PC-3 (cell line): ENCODE measurements around the gene IKZF5. TPM values are rescaled to one million over a fixed set of nuclear protein-coding genes. Genes with fewer than 3 reads are reported as not detected.

Experiments
- ATAC-seq: fragments of 200-7000 bp; cut with Tn5 transposase; 2 replicates; pipeline ENCODE4 v1.9.1; 2020; ENCODE audit warnings: mild to moderate bottlenecking, moderate library complexity
- BruUV-seq: library from RNA; stranded (reverse); fragments of 400-500 nt; replicated peaks from 2 replicates; lab custom pipeline; 2021; lab: Mats Ljungman, UMichigan
- CTCF ChIA-PET: fragments of 300-600 bp; sonication (Branson Sonifier 250); formaldehyde crosslinking; loops from one replicate; lab custom pipeline; 2022; ENCODE audit warnings: antibody characterized with exemption; lab: Charles Lee
- POLR2A ChIA-PET: fragments of 300-600 bp; sonication (Branson Sonifier 250); formaldehyde crosslinking; loops from one replicate; lab custom pipeline; 2022; ENCODE audit warnings: antibody characterized with exemption; ENCODE audit not compliant: unreplicated experiment; lab: Charles Lee
- DNase-seq: peaks from one replicate; pipeline ENCODE4 v3.0.0-alpha.2; 2015
- H2AFZ ChIP-seq: fragments of 300-600 bp; sonication (generic); 2 replicates; pipeline ENCODE4 v1.6.0; 2016; ENCODE audit warnings: antibody characterized with exemption, low read length
- H3F3A ChIP-seq: fragments of 300-600 bp; sonication (generic); one replicate; pipeline ENCODE4 v1.6.0; 2017; ENCODE audit warnings: antibody characterized with exemption, low read length, control low read depth, mild to moderate bottlenecking; ENCODE audit not compliant: unreplicated experiment
- H3K27ac ChIP-seq: fragments of 300-600 bp; sonication (generic); 2 replicates; pipeline ENCODE4 v1.5.1; 2016; ENCODE audit warnings: mild to moderate bottlenecking, low read length
- H3K27me3 ChIP-seq: fragments of 300-600 bp; sonication (generic); 2 replicates; pipeline ENCODE4 v1.6.1; 2016; ENCODE audit warnings: low read length, mixed read lengths
- H3K36me3 ChIP-seq: fragments of 300-600 bp; sonication (generic); 2 replicates; pipeline ENCODE4 v1.6.1; 2016; ENCODE audit warnings: low read depth, mixed run types, low read length, mixed read lengths
- H3K4me1 ChIP-seq: fragments of 300-600 bp; sonication (generic); 2 replicates; pipeline ENCODE4 v1.5.1; 2016; ENCODE audit warnings: low read length; ENCODE audit not compliant: insufficient read depth
- H3K4me2 ChIP-seq: fragments of 300-600 bp; sonication (generic); 2 replicates; pipeline ENCODE4 v1.6.0; 2016; ENCODE audit warnings: low read length
- H3K4me3 ChIP-seq: fragments of 300-600 bp; sonication (generic); 2 replicates; pipeline ENCODE4 v1.5.1; 2016; ENCODE audit warnings: mild to moderate bottlenecking, low read length, mixed read lengths
- H3K79me2 ChIP-seq: fragments of 300-600 bp; sonication (generic); 2 replicates; pipeline ENCODE4 v1.6.1; 2017; ENCODE audit warnings: low read length, mixed read lengths
- H3K9ac ChIP-seq: fragments of 300-600 bp; sonication (generic); 2 replicates; pipeline ENCODE4 v1.6.0; 2016; ENCODE audit warnings: mild to moderate bottlenecking, low read length
- H3K9me2 ChIP-seq: fragments of 300-600 bp; sonication (generic); replicated peaks from 2 replicates; pipeline ENCODE4 v1.6.1; 2016; ENCODE audit warnings: mixed run types, low read length, mixed read lengths
- H3K9me3 ChIP-seq: fragments of 300-600 bp; sonication (generic); 2 replicates; pipeline ENCODE4 v1.6.1; 2016; ENCODE audit warnings: low read length, mixed read lengths
- H4K20me1 ChIP-seq: fragments of 300-600 bp; sonication (generic); 2 replicates; pipeline ENCODE4 v1.6.1; 2016; ENCODE audit warnings: low read length, mixed read lengths
- EZH2 ChIP-seq: fragments of 300-600 bp; sonication (generic); IDR thresholded peaks from one replicate; pipeline ENCODE4 v1.6.1; 2017; ENCODE audit warnings: antibody characterized with exemption, mild to moderate bottlenecking, low read length; ENCODE audit not compliant: unreplicated experiment
- EZH2phosphoT487 ChIP-seq: fragments of 300-600 bp; sonication (generic); IDR thresholded peaks from 2 replicates; pipeline ENCODE4 v1.6.1; 2018; ENCODE audit warnings: mild to moderate bottlenecking, antibody characterized with exemption, low read length, borderline replicate concordance
- intact Hi-C: fragments of 100-400 bp; cut with micrococcal nuclease; formaldehyde crosslinking; loops from 2 replicates; pipeline ENCODE4 v1.9.0; 2023
- total RNA-seq: library from RNA; depleted of rRNA; stranded (reverse); fragments of >200 nt; gene quantifications from 2 replicates; pipeline ENCODE4 v1.2.3, GENCODE V29; 2014
- TF ChIP-seq, protein P1 (sequence below): fragments of 300-600 bp; sonication (generic); conservative IDR thresholded peaks from 2 replicates; pipeline ENCODE4 v1.5.1; 2017; ENCODE audit warnings: antibody characterized with exemption, low read depth, mild to moderate bottlenecking, low read length

The IKZF5 gene
- total RNA-seq, 1 experiment from 2014 or later, result 1.6 TPM

- Histone ChIP-seq H3K4me1 (no peaks in the 10 kb centered on the region), H3K36me3 (no peaks in the 10 kb centered on the region), H3K79me2 (no peaks in the 10 kb centered on the region), H3K9ac (no peak overlapping the region), H3K9me2 (no peaks in the 10 kb centered on the region), H4K20me1 (no peaks in the 10 kb centered on the region), H2AFZ (no peak overlapping the region), H3K27ac (no peak overlapping the region), H3K9me3 (no peaks in the 10 kb centered on the region), H3F3A (no peaks in the 10 kb centered on the region), H3K4me2 (no peak overlapping the region), H3K27me3 (no peaks in the 10 kb centered on the region), H3K4me3 (no peak overlapping the region)
- intact Hi-C loops, result no loop called here
- BruUV-seq, result no TSS peak
- POLR2A ChIA-PET, result no interaction called here
- TF ChIP-seq EZH2phosphoT487 (no peak), EZH2 (no peak)
- TF ChIP-seq, protein P1, sequence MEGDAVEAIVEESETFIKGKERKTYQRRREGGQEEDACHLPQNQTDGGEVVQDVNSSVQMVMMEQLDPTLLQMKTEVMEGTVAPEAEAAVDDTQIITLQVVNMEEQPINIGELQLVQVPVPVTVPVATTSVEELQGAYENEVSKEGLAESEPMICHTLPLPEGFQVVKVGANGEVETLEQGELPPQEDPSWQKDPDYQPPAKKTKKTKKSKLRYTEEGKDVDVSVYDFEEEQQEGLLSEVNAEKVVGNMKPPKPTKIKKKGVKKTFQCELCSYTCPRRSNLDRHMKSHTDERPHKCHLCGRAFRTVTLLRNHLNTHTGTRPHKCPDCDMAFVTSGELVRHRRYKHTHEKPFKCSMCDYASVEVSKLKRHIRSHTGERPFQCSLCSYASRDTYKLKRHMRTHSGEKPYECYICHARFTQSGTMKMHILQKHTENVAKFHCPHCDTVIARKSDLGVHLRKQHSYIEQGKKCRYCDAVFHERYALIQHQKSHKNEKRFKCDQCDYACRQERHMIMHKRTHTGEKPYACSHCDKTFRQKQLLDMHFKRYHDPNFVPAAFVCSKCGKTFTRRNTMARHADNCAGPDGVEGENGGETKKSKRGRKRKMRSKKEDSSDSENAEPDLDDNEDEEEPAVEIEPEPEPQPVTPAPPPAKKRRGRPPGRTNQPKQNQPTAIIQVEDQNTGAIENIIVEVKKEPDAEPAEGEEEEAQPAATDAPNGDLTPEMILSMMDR, result no peak
- DNase-seq (no peak), ATAC-seq (no peak)
- CTCF ChIA-PET, result no interaction called here
Measured at GRCh38 chr10:122968698-122969097, 39.9 kb downstream of the IKZF5 start.

DNA sequence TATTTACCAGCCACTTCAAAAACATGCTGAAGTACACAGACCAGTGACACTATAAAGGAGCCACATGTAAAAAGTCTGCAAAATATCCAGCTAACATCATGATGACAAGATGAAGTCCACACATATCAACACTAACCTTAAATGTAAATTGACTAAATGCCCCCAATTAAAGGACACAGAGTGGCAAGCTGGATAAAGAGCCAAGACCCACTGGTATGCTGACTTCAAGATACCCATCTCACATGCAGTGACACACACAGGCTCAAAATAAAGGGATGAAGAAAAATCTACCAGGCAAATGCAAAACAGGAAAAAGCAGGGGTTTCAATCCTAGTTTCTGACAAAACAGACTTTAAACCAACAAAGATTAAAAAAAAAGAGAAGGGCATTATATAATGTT is 41.7 kb downstream of the IKZF5 start:
- Histone ChIP-seq H4K20me1 (no peaks in the 10 kb centered on the region), H3K9me3 (no peaks in the 10 kb centered on the region), H3K79me2 (no peaks in the 10 kb centered on the region), H3K27me3 (no peaks in the 10 kb centered on the region), H3K4me1 (no peaks in the 10 kb centered on the region), H3K4me3 (no peak overlapping the region), H3K36me3 (no peaks in the 10 kb centered on the region), H3K4me2 (no peak overlapping the region), H3K27ac (no peak overlapping the region), H3K9ac (no peak overlapping the region), H2AFZ (no peak overlapping the region), H3K9me2 (no peaks in the 10 kb centered on the region), H3F3A (no peaks in the 10 kb centered on the region)
- POLR2A ChIA-PET, result no interaction called here
- no peak for ATAC-seq
- intact Hi-C loops, result no loop called here
- CTCF ChIA-PET, result no interaction called here
- no peak for DNase-seq
- TF ChIP-seq EZH2, result no peak
- no peak for TF ChIP-seq EZH2phosphoT487
- TF ChIP-seq, protein P1, result no peak
- no TSS peak for BruUV-seq

DNA sequence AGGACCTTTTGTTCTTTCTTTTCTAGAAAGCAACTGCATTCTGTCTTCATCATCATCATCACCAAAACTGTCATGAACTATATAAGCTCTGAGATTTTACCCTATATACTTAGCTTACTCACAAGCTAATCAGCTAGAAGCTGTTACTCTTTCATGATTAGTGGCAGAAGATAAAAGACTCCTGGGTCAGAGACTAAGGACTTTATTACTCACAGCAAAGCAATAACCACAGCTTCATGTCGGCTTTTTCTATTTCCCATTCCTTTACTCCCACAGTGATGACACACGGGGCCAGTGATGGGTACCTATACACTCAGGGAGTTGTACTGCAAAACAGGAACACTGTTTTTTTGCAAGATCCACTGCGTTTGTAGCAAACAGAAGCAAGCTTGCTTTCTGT is 46.2 kb downstream of the IKZF5 start:
- ATAC-seq (no peak), DNase-seq (no peak)
- Histone ChIP-seq H3K36me3 (no peaks in the 10 kb centered on the region), H2AFZ (no peak overlapping the region), H3K9ac (no peak overlapping the region), H3K9me2 (no peaks in the 10 kb centered on the region), H3K9me3 (no peaks in the 10 kb centered on the region), H3K27me3 (no peaks in the 10 kb centered on the region), H4K20me1 (no peaks in the 10 kb centered on the region), H3K4me2 (no peak overlapping the region), H3F3A (no peaks in the 10 kb centered on the region), H3K4me3 (no peak overlapping the region), H3K27ac (no peak overlapping the region), H3K79me2 (no peaks in the 10 kb centered on the region), H3K4me1 (no peaks in the 10 kb centered on the region)
- ChIA-PET POLR2A (no interaction called here), CTCF (interaction anchor here (0.5 kb wide), 1 partner anchor 257 kb away, joined by 5 read pairs; no protein-coding TSS in a partner anchor)
- intact Hi-C loops, result no loop called here
- TF ChIP-seq EZH2phosphoT487 (no peak), EZH2 (no peak)
- TF ChIP-seq, protein P1, result no peak
- no TSS peak for BruUV-seq
